Left lung (tissue), 10 donors: Measurements from ENCODE around the gene TMTC2. TPM values are rescaled to one million over a fixed set of nuclear protein-coding genes. Genes with fewer than 3 reads are reported as not detected.

Experiments
- ATAC-seq: fragments of 200-7000 bp; cut with Tn5 transposase; one replicate; pipeline ENCODE4 v1.9.1; 2020; ENCODE audit warnings: moderate library complexity
- DNase-seq, 4 donors: peaks; one replicate each; pipeline ENCODE4 v3.0.0-alpha.2; 2013 to 2020
- H3K27ac ChIP-seq, 2 donors: fragments of 200-600 bp; sonication (generic) in 1 of 2; one replicate each; pipeline versions ENCODE4 v1.5.0 to v1.8.0; 2020 to 2021
- H3K27me3 ChIP-seq, 2 donors: fragments of 200-600 bp; sonication (generic) in 1 of 2; one replicate each; pipeline versions ENCODE4 v1.5.0 to v1.8.0; 2020 to 2021
- H3K36me3 ChIP-seq, 2 donors: fragments of 200-600 bp; sonication (generic) in 1 of 2; one replicate each; pipeline versions ENCODE4 v1.5.0 to v1.8.0; 2020 to 2021
- H3K4me1 ChIP-seq, 2 donors: fragments of 200-600 bp; one replicate each; pipeline ENCODE4 v1.8.0; 2021
- H3K4me3 ChIP-seq, 2 donors: fragments of 200-600 bp; sonication (generic) in 1 of 2; one replicate each; pipeline versions ENCODE4 v1.5.0 to v1.8.0; 2020 to 2021; ENCODE audit warnings: mild to moderate bottlenecking in 1 of 2
- H3K9me3 ChIP-seq, 2 donors: fragments of 200-600 bp; sonication (generic) in 1 of 2; one replicate each; pipeline versions ENCODE4 v1.5.0 to v1.8.0; 2020 to 2021
- CTCF ChIP-seq, 2 donors: fragments of 200-600 bp; sonication (generic) in 1 of 2; IDR thresholded peaks; one replicate each; pipeline versions ENCODE4 v1.5.0 to v1.8.0; 2021; ENCODE audit warnings: antibody characterized with exemption in 2 of 2
- intact Hi-C, 2 donors: fragments of 100-400 bp; cut with DNase I; formaldehyde crosslinking; loops; one replicate each; pipeline versions ENCODE4 v1.11.2 to v1.14.2; 2022
- polyA plus RNA-seq, 6 donors: library from polyadenylated mRNA; unstranded; fragments of 120-200 nt; gene quantifications; one replicate each; pipeline ENCODE4 v1.2.1, GENCODE V29; 2013; ENCODE audit not compliant: insufficient read length in 6 of 6
- total RNA-seq, 2 donors: library from RNA; stranded (reverse); fragmentation: NEBNext Ultra II Directional; extraction: Animal tissue kit (Norgen Biotek cat#: 25700); gene quantifications; one replicate each; pipeline ENCODE4 v1.2.1, GENCODE V29; 2021
- donor health status: DM: no; HTN: yes; CAD: no.
- donor health status: DM: no; HTN: no; CAD: no.

Gene TMTC2
- total and polyA plus RNA-seq, 8 donors, result 17.2 to 46.1 (median 39.3) TPM

- H3K4me1 ChIP-seq, result no peaks in the 10 kb centered on the region
- no peaks in the 10 kb centered on the region for H3K27me3 ChIP-seq
- TF ChIP-seq CTCF (IDR thresholded peaks at IDR 0.05), result no peak
- no peak overlapping the region for H3K27ac ChIP-seq
- no peaks in the 10 kb centered on the region for H3K9me3 ChIP-seq
- intact Hi-C loops, result no loop called here
- no peak overlapping the region for H3K4me3 ChIP-seq
- no peaks in the 10 kb centered on the region for H3K36me3 ChIP-seq
- DNase-seq (no peak), ATAC-seq (no peak)
Measured at GRCh38 chr12:82647853-82648252, 38.9 kb upstream of the TMTC2 start.

- no peaks in the 10 kb centered on the region for H3K36me3 ChIP-seq
- no peak for TF ChIP-seq CTCF (IDR thresholded peaks at IDR 0.05)
- H3K9me3 ChIP-seq, result no peaks in the 10 kb centered on the region
Measured at GRCh38 chr12:82648259-82648909, 38.3 kb upstream of the TMTC2 start.

GRCh38 chr12:82650627-82651337 lies 35.9 kb upstream of the TMTC2 start:
- ATAC-seq (peak; percentile 46), DNase-seq (peak in 1 of 4 donors; percentile 14)
- Histone ChIP-seq H3K4me3 (no peak overlapping the region), H3K27ac (peak overlapping the region in 1 of 2 donors; percentile 42), H3K9me3 (no peaks in the 10 kb centered on the region), H3K27me3 (no peaks in the 10 kb centered on the region), H3K4me1 (no peaks in the 10 kb centered on the region), H3K36me3 (no peaks in the 10 kb centered on the region)
- intact Hi-C loops, result no loop called here
- no peak for TF ChIP-seq CTCF (IDR thresholded peaks at IDR 0.05)

More at GRCh38 chr12:82648259-82648909, 38.3 kb upstream of the TMTC2 start:
- ATAC-seq, result no peak
- Histone ChIP-seq H3K27me3 (no peaks in the 10 kb centered on the region), H3K4me3 (no peak overlapping the region), H3K27ac (no peak overlapping the region), H3K4me1 (no peaks in the 10 kb centered on the region)
- DNase-seq, result no peak
- intact Hi-C loops, result no loop called here

GRCh38 chr12:82651489-82651888 lies 35.2 kb upstream of the TMTC2 start:
- H3K27ac ChIP-seq, result peak overlapping the region in 1 of 2 donors; percentile 42
- intact Hi-C loops, result no loop called here
- DNase-seq (no peak), ATAC-seq (no peak)
- H3K4me3 ChIP-seq, result no peak overlapping the region
- H3K36me3 ChIP-seq, result no peaks in the 10 kb centered on the region
- no peaks in the 10 kb centered on the region for H3K9me3 ChIP-seq
- H3K4me1 ChIP-seq, result no peaks in the 10 kb centered on the region
- TF ChIP-seq CTCF (IDR thresholded peaks at IDR 0.05), result no peak
- H3K27me3 ChIP-seq, result no peaks in the 10 kb centered on the region

GRCh38 chr12:82652071-82652470 lies 34.6 kb upstream of the TMTC2 start:
- no peaks in the 10 kb centered on the region for H3K36me3 ChIP-seq
- H3K9me3 ChIP-seq, result no peaks in the 10 kb centered on the region
- no peak for TF ChIP-seq CTCF (IDR thresholded peaks at IDR 0.05)
- intact Hi-C loops, result no loop called here
- DNase-seq (no peak), ATAC-seq (no peak)
- no peaks in the 10 kb centered on the region for H3K4me1 ChIP-seq
- H3K27me3 ChIP-seq, result no peaks in the 10 kb centered on the region
- H3K4me3 ChIP-seq, result no peak overlapping the region
- no peak overlapping the region for H3K27ac ChIP-seq
